Peyer's patch (tissue), 4 donors: ENCODE measurements around the gene KIFC3.
"Not testable (repeated sequence)": the region's sequence is repeated elsewhere in the genome, so short reads cannot be mapped to it uniquely, and the experiment has no call there.

Source experiments
- CTCF ChIP-seq, 6 experiments: fragments of 450-650 bp in 4 of 6; fragments of 200-600 bp in 2 of 6; sonication (generic) in 1 of 6; IDR thresholded peaks; one replicate each; pipeline ENCODE4 v1.5.1; 2017 to 2019; ENCODE audit warnings: antibody characterized with exemption in 6 of 6, mild to moderate bottlenecking in 3 of 6, moderate library complexity in 1 of 6
- POLR2A ChIP-seq, 2 donors: fragments of 450-650 bp; IDR thresholded peaks; one replicate each; pipeline ENCODE4 v1.5.1; 2017; ENCODE audit warnings: antibody characterized with exemption in 2 of 2, mild to moderate bottlenecking in 2 of 2, moderate library complexity in 2 of 2

- TF ChIP-seq CTCF, POLR2A (IDR thresholded peaks at IDR 0.05): not testable (repeated sequence)
These were observed 19.7 kb downstream of the KIFC3 start for GRCh38 chr16:57782607-57783055.
